B cell (primary cell): ENCODE measurements around the gene ATP6V0E2.
"Not testable (repeated sequence)": the region's sequence is repeated elsewhere in the genome, so short reads cannot be mapped to it uniquely, and the experiment has no call there.

Experiments
- CTCF ChIP-seq: fragments of 200-600 bp; IDR thresholded peaks from one replicate; pipeline ENCODE4 v1.8.0; 2022; ENCODE audit warnings: antibody characterized with exemption, mild to moderate bottlenecking
- EZH2 ChIP-seq: IDR thresholded peaks from 2 replicates; pipeline ENCODE4 v1.6.1; 2012; ENCODE audit warnings: borderline replicate concordance, low read depth, mild to moderate bottlenecking, moderate library complexity, low read length; ENCODE audit not compliant: insufficient read depth, poor library complexity, severe bottlenecking

- TF ChIP-seq CTCF, EZH2: not testable (repeated sequence)
Observed at GRCh38 chr7:149912126-149912525, 38.4 kb downstream of the ATP6V0E2 start.
